Measurements from ENCODE around the gene TSPAN18. TPM values are rescaled to one million over a fixed set of nuclear protein-coding genes. Genes with fewer than 3 reads are reported as not detected.

Gene TSPAN18
- total RNA-seq, 1 experiment from 2014 or later = 18.3 TPM

GRCh38 chr11:44963136-44963535, 236.4 kb downstream of the TSPAN18 start:
- Histone ChIP-seq H3K9ac (ENCODE audit: low read length) (no peak overlapping the region), H3K9me2 (ENCODE audit: insufficient read depth) (no peaks in the 10 kb centered on the region), H3K4me3 (replicated peaks in 1 of 2; ENCODE audit: low read depth in 1 of 2, low read length in 2 of 2) (no peak overlapping the region), H3K9me3 (ENCODE audit: control insufficient read depth in 1 of 2, insufficient read depth in 1 of 2, low read depth in 1 of 2, low read length in 2 of 2) (no peaks in the 10 kb centered on the region), H2AFZ (ENCODE audit: low read depth, low read length, poor library complexity, severe bottlenecking) (no peak overlapping the region), H3K79me2 (ENCODE audit: insufficient read depth, low read length) (no peaks in the 10 kb centered on the region), H3K27me3 (ENCODE audit: insufficient read depth, low read length) (no peaks in the 10 kb centered on the region), H3K4me1 (ENCODE audit: control insufficient read depth in 1 of 2, insufficient read depth in 2 of 2, low read length in 2 of 2) (no peaks in the 10 kb centered on the region), H3K27ac (ENCODE audit: low read depth, low read length) (no peak overlapping the region), H3K36me3 (ENCODE audit: control insufficient read depth in 1 of 2, insufficient read depth in 2 of 2, low read length in 2 of 2) (no peaks in the 10 kb centered on the region), H4K20me1 (ENCODE audit: insufficient read depth) (no peaks in the 10 kb centered on the region), H3K4me2 (ENCODE audit: low read length) (no peak overlapping the region)
- DNase-seq (ENCODE audit: low read depth, low spot score) (no peak), ATAC-seq (no peak)
- intact Hi-C loops (cut with micrococcal nuclease) = no loop called here
- ChIA-PET CTCF (no interaction called here), RAD21 (ENCODE audit: low non-redundant PET in 1 of 2, low total read pairs in 2 of 2, uncharacterized antibody in 2 of 2, unreplicated experiment in 2 of 2) (no interaction called here), POLR2A (no interaction called here)
- BruUV-seq (replicated peaks) = no TSS peak
- no peak for TF ChIP-seq SRF (IDR thresholded peaks at IDR 0.05; ENCODE audit: low read depth)
- no peak for TF ChIP-seq ZBTB33 (IDR thresholded peaks at IDR 0.05; ENCODE audit: extremely low read depth, insufficient replicate concordance, low read length)
- TF ChIP-seq EGR1 (IDR thresholded peaks at IDR 0.05; ENCODE audit: low read depth) = no peak
- no peak for TF ChIP-seq CTCF (IDR thresholded peaks at IDR 0.05 in 2 of 3, conservative IDR thresholded peaks at IDR 0.05 in 1 of 3; ENCODE audit: borderline replicate concordance in 1 of 3, insufficient read depth in 1 of 3, low read depth in 2 of 3, low read length in 2 of 3)
- TF ChIP-seq ELF1 (IDR thresholded peaks at IDR 0.05; ENCODE audit: borderline replicate concordance, low read depth) = no peak
- TF ChIP-seq REST (IDR thresholded peaks at IDR 0.05; ENCODE audit: low read depth) = no peak
- no peak for TF ChIP-seq EZH2 (IDR thresholded peaks at IDR 0.05)
- TF ChIP-seq ZNF274 (IDR thresholded peaks at IDR 0.05; ENCODE audit: low read depth, low read length) = no peak
- no peak for TF ChIP-seq ZFX (IDR thresholded peaks at IDR 0.05)
- no peak for TF ChIP-seq POLR2AphosphoS5 (IDR thresholded peaks at IDR 0.05; ENCODE audit: low read depth, low read length)
- TF ChIP-seq TCF7L2 (IDR thresholded peaks at IDR 0.05; ENCODE audit: borderline replicate concordance, extremely low read depth, insufficient read depth, insufficient read length) = no peak
- no peak for TF ChIP-seq POLR2A (IDR thresholded peaks at IDR 0.05; ENCODE audit: borderline replicate concordance, extremely low read depth, insufficient read depth, insufficient read length)
- TF ChIP-seq FOSL1 (IDR thresholded peaks at IDR 0.05; ENCODE audit: low read depth) = no peak
- TF ChIP-seq EZH2phosphoT487 (IDR thresholded peaks at IDR 0.05; ENCODE audit: borderline replicate concordance) = no peak
- TF ChIP-seq CEBPB (IDR thresholded peaks at IDR 0.05; ENCODE audit: low read depth) = no peak
- no peak for TF ChIP-seq SP1 (IDR thresholded peaks at IDR 0.05; ENCODE audit: low read depth)
- TF ChIP-seq MAX (IDR thresholded peaks at IDR 0.05) = no peak
- TF ChIP-seq RAD21 (IDR thresholded peaks at IDR 0.05; ENCODE audit: low read depth) = no peak
- TF ChIP-seq YY1 (IDR thresholded peaks at IDR 0.05; ENCODE audit: extremely low read depth, insufficient replicate concordance, low read depth, low read length) = no peak
- TF ChIP-seq CBX3 (IDR thresholded peaks at IDR 0.05; ENCODE audit: low read depth) = no peak

Measured in HCT116 (cell line).